G401 (cell line): Measurements from ENCODE around the gene TEKT5. TPM values are rescaled to one million over a fixed set of nuclear protein-coding genes. Genes with fewer than 3 reads are reported as not detected.
"Not testable (repeated sequence)": the region's sequence is repeated elsewhere in the genome, so short reads cannot be mapped to it uniquely, and the experiment has no call there.

Experiments used
- DNase-seq: peaks from one replicate; pipeline ENCODE4 v3.0.0-alpha.2; 2015; ENCODE audit warnings: low spot score
- in situ Hi-C: cut with HindIII; loops from 2 replicates; pipeline ENCODE4 v1.10.0; 2016; ENCODE audit warnings: low sequenced_read_pairs, mixed read lengths
- total RNA-seq: library from RNA; depleted of rRNA; stranded (reverse); fragments of >200 nt; shearing (Covaris generic); gene quantifications from 2 replicates; pipeline ENCODE4 v1.2.3, GENCODE V29; 2014

TEKT5 gene
- total RNA-seq, 1 experiment from 2014 or later = not detected

GRCh38 chr16:10688726-10689125 lies 6.0 kb downstream of the TEKT5 start:
- in situ Hi-C loops = no loop called here
- DNase-seq = no peak

- DNase-seq = peak; percentile 86
- in situ Hi-C loops = no loop called here
Observed at GRCh38 chr16:10688291-10688690, 6.4 kb downstream of the TEKT5 start.

GRCh38 chr16:10685709-10686108 lies 9.0 kb downstream of the TEKT5 start:
- in situ Hi-C loops = no loop called here
- DNase-seq = no peak

- peak; percentile 32 for DNase-seq
- in situ Hi-C loops = no loop called here
Observed at GRCh38 chr16:10684511-10685151, 10.1 kb downstream of the TEKT5 start.

DNA sequence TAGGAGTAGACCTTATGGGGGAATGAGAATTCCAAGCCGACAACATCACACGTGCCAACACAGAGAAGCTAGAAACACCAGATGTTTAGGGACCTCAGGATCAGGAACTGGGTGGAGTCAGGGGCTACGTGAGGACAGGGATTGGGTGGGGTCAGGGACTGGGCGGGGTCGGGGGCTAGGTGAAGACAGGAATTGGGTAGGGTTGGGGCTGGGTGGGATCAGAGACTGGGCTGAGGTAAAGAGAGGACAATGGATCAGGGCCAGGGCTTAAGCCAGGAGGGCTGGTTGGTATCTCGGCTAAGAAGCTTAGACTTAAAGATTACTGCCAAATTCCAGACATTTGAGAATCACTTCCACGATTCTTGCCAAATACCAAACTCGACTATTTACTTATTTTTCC lies 11.6 kb downstream of the TEKT5 start:
- in situ Hi-C loops = no loop called here
- no peak for DNase-seq

DNA sequence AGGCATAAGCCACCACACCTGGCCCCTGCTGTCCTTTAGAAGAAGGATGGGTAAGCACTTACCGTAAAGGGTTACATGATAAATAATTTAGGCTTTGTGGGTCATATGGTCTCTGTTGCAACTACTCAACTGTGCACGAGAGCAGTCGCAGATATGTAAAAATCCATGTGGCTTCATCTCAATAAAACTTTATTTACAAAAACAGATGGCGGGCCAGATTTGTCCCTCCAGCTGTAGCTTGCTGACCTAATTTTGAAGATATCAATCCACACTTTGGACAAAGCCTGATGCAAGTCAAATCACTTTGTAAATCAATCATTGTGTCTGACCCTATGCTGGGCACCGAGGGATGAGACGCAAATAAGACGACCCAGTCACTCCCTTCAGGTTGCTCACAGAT lies 12.1 kb downstream of the TEKT5 start:
- in situ Hi-C loops = no loop called here

GRCh38 chr16:10681310-10682308 lies 13.1 kb downstream of the TEKT5 start:
- in situ Hi-C loops = no loop called here

More for the DNA sequence above, 12.1 kb downstream of the TEKT5 start:
- DNase-seq = no peak

DNA sequence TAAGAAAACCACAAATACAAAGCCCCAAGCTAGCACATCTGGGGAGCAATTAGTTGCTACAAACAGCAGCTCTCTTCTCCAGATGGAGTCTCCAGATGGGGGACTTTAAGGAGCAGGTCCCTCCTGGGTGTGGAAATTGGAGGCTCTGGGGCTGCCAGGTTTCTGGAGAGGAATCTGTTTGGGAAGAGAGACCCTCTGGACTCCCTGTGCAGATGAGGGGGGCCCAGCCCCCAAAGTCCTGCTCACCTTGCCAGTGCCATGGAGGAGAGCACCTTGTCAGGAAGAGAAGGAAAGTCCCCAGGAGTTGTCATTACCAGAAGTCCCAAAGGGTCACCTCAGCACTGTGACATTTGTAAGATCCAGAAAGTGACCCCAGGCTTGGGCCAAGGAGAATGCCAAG lies 14.8 kb downstream of the TEKT5 start:
- DNase-seq = no peak
- in situ Hi-C loops = no loop called here

More at GRCh38 chr16:10681310-10682308, 13.1 kb downstream of the TEKT5 start:
- no peak for DNase-seq

- in situ Hi-C loops, DNase-seq: not testable (repeated sequence)
Observed at GRCh38 chr16:10679441-10679840, 15.3 kb downstream of the TEKT5 start.

- no peak for DNase-seq
- in situ Hi-C loops = no loop called here
Observed at GRCh38 chr16:10678655-10679054, 16.1 kb downstream of the TEKT5 start.

GRCh38 chr16:10676284-10676683 lies 18.4 kb downstream of the TEKT5 start:
- in situ Hi-C loops = no loop called here
- DNase-seq = no peak

GRCh38 chr16:10675861-10676260 lies 18.9 kb downstream of the TEKT5 start:
- DNase-seq = no peak
- in situ Hi-C loops = no loop called here

DNA sequence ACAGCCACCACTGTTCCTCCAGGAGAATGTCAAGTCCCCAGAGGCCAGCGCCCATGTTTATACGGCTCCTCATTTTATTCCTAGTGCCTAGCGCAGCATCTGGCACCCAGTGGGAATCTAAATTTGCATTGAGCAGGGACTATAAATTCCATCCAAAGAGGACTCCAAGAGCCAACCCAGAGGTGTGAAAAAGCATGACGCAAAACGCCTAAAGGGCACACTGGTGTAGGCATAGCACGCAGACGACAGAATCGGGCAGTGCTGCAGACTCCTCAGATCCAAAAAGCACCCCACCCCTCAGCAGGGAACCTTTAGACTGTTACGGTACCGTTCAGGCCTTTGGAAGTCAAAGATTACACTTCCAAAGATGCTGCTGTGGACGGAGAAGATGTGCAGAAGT lies 19.5 kb downstream of the TEKT5 start:
- DNase-seq = no peak
- in situ Hi-C loops = no loop called here

GRCh38 chr16:10671729-10672128 lies 23.0 kb downstream of the TEKT5 start:
- in situ Hi-C loops = no loop called here
- no peak for DNase-seq

DNA sequence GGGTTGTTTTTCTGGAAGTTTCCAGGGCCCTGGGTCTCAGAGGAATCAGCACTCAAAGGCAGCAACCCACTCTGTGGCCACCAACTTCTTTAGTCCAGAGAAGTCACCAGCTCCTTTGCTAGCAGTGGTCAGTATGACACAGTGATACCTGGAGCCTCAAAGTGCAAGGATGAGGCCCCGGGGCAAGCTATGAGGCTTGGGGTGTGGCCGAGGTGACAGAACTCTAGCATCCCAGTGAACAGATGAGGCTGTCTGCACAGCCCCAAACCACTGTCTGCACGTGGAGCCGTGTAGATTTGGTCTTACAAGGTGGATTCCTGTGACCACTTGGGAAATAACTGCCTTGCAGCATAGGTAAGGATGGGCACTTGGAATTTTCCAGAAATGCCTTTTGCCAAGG lies 24.9 kb downstream of the TEKT5 start:
- no peak for DNase-seq
- in situ Hi-C loops = no loop called here

- in situ Hi-C loops = no loop called here
- peak; percentile 7 for DNase-seq
Observed at GRCh38 chr16:10668322-10669045, 26.2 kb downstream of the TEKT5 start.

GRCh38 chr16:10667239-10667638 lies 27.5 kb downstream of the TEKT5 start:
- in situ Hi-C loops = no loop called here
- no peak for DNase-seq

- in situ Hi-C loops = no loop called here
Observed at GRCh38 chr16:10666291-10666690, 28.4 kb downstream of the TEKT5 start.

GRCh38 chr16:10665166-10665565 lies 29.6 kb downstream of the TEKT5 start:
- in situ Hi-C loops = no loop called here
- DNase-seq = no peak

More at GRCh38 chr16:10666291-10666690, 28.4 kb downstream of the TEKT5 start:
- no peak for DNase-seq

DNA sequence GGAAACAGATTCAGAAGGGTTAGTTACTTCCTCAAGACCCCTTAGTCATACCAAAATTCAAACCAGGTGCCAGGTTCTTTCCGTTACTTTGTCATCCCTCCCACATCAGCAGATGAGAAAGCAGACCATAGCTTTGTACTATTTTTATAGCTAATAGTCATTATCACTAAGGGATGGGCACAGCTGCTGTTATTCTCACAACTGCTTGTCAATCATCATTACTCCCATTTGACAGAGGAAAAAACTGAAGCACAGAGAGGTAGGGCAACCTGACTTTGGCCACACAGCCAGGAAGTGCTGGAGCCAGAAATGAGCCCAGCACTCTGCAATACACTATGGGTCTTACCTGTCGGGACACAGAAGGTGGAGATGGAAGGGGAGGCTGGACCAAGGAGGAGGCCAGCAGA lies 30.0 kb downstream of the TEKT5 start:
- in situ Hi-C loops = no loop called here
- no peak for DNase-seq
